NT2/D1 (cell line): ENCODE measurements around the gene OR13C9.

ENCODE experiments used
- SUZ12 ChIP-seq: IDR thresholded peaks from 2 replicates; pipeline ENCODE4 v1.6.1; 2011; ENCODE audit not compliant: insufficient read length, insufficient read depth; ENCODE audit errors: extremely low read depth
- YY1 ChIP-seq: IDR thresholded peaks from 2 replicates; pipeline ENCODE4 v1.6.1; 2011; ENCODE audit not compliant: insufficient read length, insufficient read depth
- ZNF274 ChIP-seq: IDR thresholded peaks from 2 replicates; pipeline ENCODE4 v1.6.1; 2011; ENCODE audit warnings: mild to moderate bottlenecking, low read depth, low read length

DNA sequence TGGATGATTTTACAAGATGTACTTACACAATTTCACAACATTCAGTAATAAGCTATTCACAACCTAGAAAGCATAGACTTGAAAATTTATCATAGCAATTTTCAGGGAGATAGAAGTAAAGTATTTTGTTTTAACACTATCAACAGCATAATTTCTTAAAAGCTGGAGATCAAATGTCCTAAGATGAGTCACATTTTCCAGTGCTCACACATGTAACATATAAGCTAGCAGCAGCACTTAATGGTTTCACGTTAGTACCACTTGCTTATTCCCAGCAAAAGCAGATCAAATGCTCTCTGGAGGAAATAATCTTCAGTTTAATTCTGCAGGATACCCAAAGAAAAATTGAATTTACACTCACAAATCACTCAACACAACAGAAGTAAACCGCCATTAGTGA is 42.5 kb downstream of the OR13C9 start:
- no peak for TF ChIP-seq ZNF274
- no peak for TF ChIP-seq SUZ12
- no peak for TF ChIP-seq YY1
